ENCODE results near the gene SP100. TPM values are rescaled to one million over a fixed set of nuclear protein-coding genes. Genes with fewer than 3 reads are reported as not detected.

The SP100 gene
- total and polyA plus RNA-seq, 2 of the 4 experiments (the other 2 are of a cell fraction), result 50.6 to 69.0 TPM

GRCh38 chr2:230583581-230583980 lies 167.6 kb downstream of the SP100 start:
- Histone ChIP-seq H3K27me3 (ENCODE audit: control insufficient read depth, insufficient read depth, low read length) (peaks cover 5% of the 10 kb centered on the region), H3K27ac (ENCODE audit: insufficient read depth, low read length) (no peak overlapping the region), H4K91ac (ENCODE audit: insufficient read depth, low read depth, low read length) (no peak overlapping the region), H3K36me3 (ENCODE audit: control insufficient read depth, insufficient read depth, low read length) (no peaks in the 10 kb centered on the region), H3K9me1 (ENCODE audit: insufficient read depth, low read length) (no peaks in the 10 kb centered on the region), H2BK20ac (ENCODE audit: low read depth, low read length) (no peak overlapping the region), H4K8ac (ENCODE audit: low read depth in 2 of 2, low read length in 2 of 2) (no peak overlapping the region), H3K79me1 (ENCODE audit: low read depth in 1 of 2, low read length in 2 of 2) (no peaks in the 10 kb centered on the region), H4K5ac (ENCODE audit: low read depth, low read length) (no peak overlapping the region), H3K56ac (ENCODE audit: extremely low read depth, insufficient read depth, low read length) (no peak overlapping the region), H3K4me1 (ENCODE audit: control insufficient read depth, insufficient read depth, low read length) (no peaks in the 10 kb centered on the region), H3K14ac (replicated peaks; ENCODE audit: low read depth, low read length) (no peak overlapping the region), H2BK120ac (ENCODE audit: low read depth, low read length) (no peak overlapping the region), H3K23ac (ENCODE audit: low read depth, low read length) (no peak overlapping the region), H3K9me3 (ENCODE audit: control insufficient read depth, insufficient read depth, low read length) (no peaks in the 10 kb centered on the region), H3K4ac (ENCODE audit: low read depth, low read length) (no peak overlapping the region), H2AK5ac (ENCODE audit: low read depth, low read length) (no peak overlapping the region), H2BK5ac (ENCODE audit: low read depth, low read length, poor library complexity, severe bottlenecking) (no peak overlapping the region), H4K20me1 (ENCODE audit: insufficient read depth, low read length) (no peaks in the 10 kb centered on the region), H3K18ac (ENCODE audit: low read depth, low read length) (no peak overlapping the region), H3K4me2 (ENCODE audit: low read depth, low read length) (no peak overlapping the region), H2AK9ac (replicated peaks; ENCODE audit: low read depth, low read length, poor library complexity) (no peak overlapping the region), H3K9ac (ENCODE audit: low read depth, low read length) (no peak overlapping the region), H2AFZ (replicated peaks; ENCODE audit: low read length, poor library complexity) (peak overlapping the region; percentile 44), H3K4me3 (ENCODE audit: insufficient read depth, low read depth, low read length) (no peak overlapping the region), H2BK15ac (ENCODE audit: low read depth, low read length) (no peak overlapping the region)
- in situ Hi-C loops (cut with MboI; ENCODE audit: low sequenced_read_pairs), result no loop called here
- intact Hi-C loops (cut with micrococcal nuclease), result no loop called here
- TF ChIP-seq BHLHE40 (IDR thresholded peaks at IDR 0.05; ENCODE audit: low read depth, low read length) (no peak), CEBPB (IDR thresholded peaks at IDR 0.05; ENCODE audit: low read depth, low read length) (no peak), FOS (IDR thresholded peaks at IDR 0.05; ENCODE audit: low read depth, low read length) (no peak), RAD21 (IDR thresholded peaks at IDR 0.05; ENCODE audit: low read length) (no peak), MXI1 (IDR thresholded peaks at IDR 0.05; ENCODE audit: borderline replicate concordance, low read depth, low read length) (no peak), MAZ (IDR thresholded peaks at IDR 0.05; ENCODE audit: borderline replicate concordance, low read depth, low read length) (no peak), NFE2L2 (IDR thresholded peaks at IDR 0.05; ENCODE audit: low read depth, low read length) (no peak), CHD1 (IDR thresholded peaks at IDR 0.05; ENCODE audit: low read depth, low read length) (no peak)
- TF ChIP-seq, protein P1, sequence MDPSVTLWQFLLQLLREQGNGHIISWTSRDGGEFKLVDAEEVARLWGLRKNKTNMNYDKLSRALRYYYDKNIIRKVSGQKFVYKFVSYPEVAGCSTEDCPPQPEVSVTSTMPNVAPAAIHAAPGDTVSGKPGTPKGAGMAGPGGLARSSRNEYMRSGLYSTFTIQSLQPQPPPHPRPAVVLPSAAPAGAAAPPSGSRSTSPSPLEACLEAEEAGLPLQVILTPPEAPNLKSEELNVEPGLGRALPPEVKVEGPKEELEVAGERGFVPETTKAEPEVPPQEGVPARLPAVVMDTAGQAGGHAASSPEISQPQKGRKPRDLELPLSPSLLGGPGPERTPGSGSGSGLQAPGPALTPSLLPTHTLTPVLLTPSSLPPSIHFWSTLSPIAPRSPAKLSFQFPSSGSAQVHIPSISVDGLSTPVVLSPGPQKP (IDR thresholded peaks at IDR 0.05; ENCODE audit: borderline replicate concordance, low read depth, low read length), result no peak
- TF ChIP-seq, protein P2, sequence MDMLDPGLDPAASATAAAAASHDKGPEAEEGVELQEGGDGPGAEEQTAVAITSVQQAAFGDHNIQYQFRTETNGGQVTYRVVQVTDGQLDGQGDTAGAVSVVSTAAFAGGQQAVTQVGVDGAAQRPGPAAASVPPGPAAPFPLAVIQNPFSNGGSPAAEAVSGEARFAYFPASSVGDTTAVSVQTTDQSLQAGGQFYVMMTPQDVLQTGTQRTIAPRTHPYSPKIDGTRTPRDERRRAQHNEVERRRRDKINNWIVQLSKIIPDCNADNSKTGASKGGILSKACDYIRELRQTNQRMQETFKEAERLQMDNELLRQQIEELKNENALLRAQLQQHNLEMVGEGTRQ (IDR thresholded peaks at IDR 0.05; ENCODE audit: low read depth, low read length), result no peak
- ATAC-seq (ENCODE audit: low read depth), result no peak
- no TSS peak for BruUV-seq (replicated peaks)
- dilution Hi-C loops (cut with HindIII; ENCODE audit: low sequenced_read_pairs, unreplicated experiment), result no loop called here
- no peak for DNase-seq
- ChIA-PET CTCF (no interaction called here), POLR2A (ENCODE audit: unreplicated experiment) (no interaction called here)
- WGBS, 2 experiments (ENCODE audit: extremely low coverage in 2 of 2, insufficient read length in 1 of 2), result no CpG with 5 or more reads among the region's 2 CpGs
